IMR-90 (cell line): ENCODE results near the gene TGFB3. TPM values are rescaled to one million over a fixed set of nuclear protein-coding genes. Genes with fewer than 3 reads are reported as not detected.

Experiments
- ATAC-seq: fragments of 200-7000 bp; cut with Tn5 transposase; 2 replicates; pipeline ENCODE4 v1.9.1; 2020; ENCODE audit warnings: low read depth, mild to moderate bottlenecking, moderate library complexity
- BruUV-seq: library from RNA; stranded (reverse); fragments of 400-500 nt; replicated peaks from 2 replicates; lab custom pipeline; 2021; lab: Mats Ljungman, UMichigan
- CTCF ChIA-PET: fragments of 300-600 bp; formaldehyde crosslinking; extraction: SDS; loops from one replicate; lab custom pipeline; 2021; ENCODE audit warnings: antibody characterized with exemption; lab: Yijun Ruan, JAX
- POLR2A ChIA-PET: fragments of 300-600 bp; sonication (Branson Sonifier 250); formaldehyde crosslinking; loops from one replicate; lab custom pipeline; 2022; ENCODE audit warnings: antibody characterized with exemption; ENCODE audit not compliant: unreplicated experiment; lab: Charles Lee
- DNase-seq: peaks from one replicate; pipeline ENCODE4 v3.0.0; 2013
- H2AFZ ChIP-seq: replicated peaks from 2 replicates; pipeline ENCODE3; 2013; ENCODE audit warnings: low read length, mild to moderate bottlenecking; ENCODE audit not compliant: poor library complexity
- H2AK5ac ChIP-seq: 2 replicates; pipeline ENCODE4 v1.6.1; 2013; ENCODE audit warnings: low read depth, low read length, inconsistent platforms
- H2AK9ac ChIP-seq: replicated peaks from 2 replicates; pipeline ENCODE3; 2013; ENCODE audit warnings: mild to moderate bottlenecking, low read depth, low read length, moderate library complexity; ENCODE audit not compliant: poor library complexity
- H2BK120ac ChIP-seq: 2 replicates; pipeline ENCODE4 v1.6.1; 2013; ENCODE audit warnings: low read depth, low read length, inconsistent platforms
- H2BK15ac ChIP-seq: 3 replicates; pipeline ENCODE4 v1.6.1; 2013; ENCODE audit warnings: low read depth, low read length, inconsistent platforms
- H2BK20ac ChIP-seq: 2 replicates; pipeline ENCODE4 v1.6.1; 2013; ENCODE audit warnings: low read depth, mild to moderate bottlenecking, inconsistent platforms, low read length, moderate library complexity
- H2BK5ac ChIP-seq: 2 replicates; pipeline ENCODE4 v1.6.1; 2013; ENCODE audit warnings: mild to moderate bottlenecking, low read depth, low read length, inconsistent platforms; ENCODE audit not compliant: poor library complexity, severe bottlenecking
- H3K14ac ChIP-seq: replicated peaks from 2 replicates; pipeline ENCODE4 v1.6.1; 2013; ENCODE audit warnings: low read depth, low read length, inconsistent platforms
- H3K18ac ChIP-seq: 2 replicates; pipeline ENCODE4 v1.6.1; 2013; ENCODE audit warnings: low read depth, low read length, control low read depth
- H3K23ac ChIP-seq: 2 replicates; pipeline ENCODE4 v1.6.1; 2013; ENCODE audit warnings: low read depth, low read length, inconsistent platforms
- H3K27ac ChIP-seq: 2 replicates; pipeline ENCODE4 v1.5.1; 2013; ENCODE audit warnings: mild to moderate bottlenecking, control low read depth, low read length; ENCODE audit not compliant: insufficient read depth
- H3K27me3 ChIP-seq: 2 replicates; pipeline ENCODE4 v1.6.1; 2013; ENCODE audit warnings: low read length; ENCODE audit not compliant: control insufficient read depth, insufficient read depth
- H3K36me3 ChIP-seq: 2 replicates; pipeline ENCODE4 v1.6.1; 2013; ENCODE audit warnings: low read length, mixed read lengths; ENCODE audit not compliant: control insufficient read depth, insufficient read depth
- H3K4ac ChIP-seq: 2 replicates; pipeline ENCODE4 v1.6.1; 2013; ENCODE audit warnings: low read depth, low read length, inconsistent platforms
- H3K4me1 ChIP-seq: 2 replicates; pipeline ENCODE4 v1.6.1; 2013; ENCODE audit warnings: low read length, mixed read lengths; ENCODE audit not compliant: control insufficient read depth, insufficient read depth
- H3K4me2 ChIP-seq: 2 replicates; pipeline ENCODE4 v1.6.1; 2013; ENCODE audit warnings: low read depth, mild to moderate bottlenecking, control low read depth, low read length, moderate library complexity
- H3K4me3 ChIP-seq: 2 replicates; pipeline ENCODE4 v1.5.1; 2013; ENCODE audit warnings: low read depth, mild to moderate bottlenecking, control low read depth, low read length, moderate library complexity; ENCODE audit not compliant: insufficient read depth
- H3K56ac ChIP-seq: 2 replicates; pipeline ENCODE4 v1.6.1; 2013; ENCODE audit warnings: low read length, inconsistent platforms; ENCODE audit not compliant: insufficient read depth; ENCODE audit errors: extremely low read depth
- H3K79me1 ChIP-seq, 2 experiments: 2 replicates each; pipeline ENCODE4 v1.6.1; 2013; ENCODE audit warnings: low read length in 2 of 2, inconsistent platforms in 1 of 2, low read depth in 1 of 2
- H3K9ac ChIP-seq: 2 replicates; pipeline ENCODE4 v1.6.1; 2013; ENCODE audit warnings: low read depth, low read length, control low read depth
- H3K9me1 ChIP-seq: 2 replicates; pipeline ENCODE4 v1.6.1; 2013; ENCODE audit warnings: low read length, inconsistent platforms; ENCODE audit not compliant: insufficient read depth
- H3K9me3 ChIP-seq: 2 replicates; pipeline ENCODE4 v1.6.1; 2013; ENCODE audit warnings: low read length; ENCODE audit not compliant: control insufficient read depth, insufficient read depth
- H4K20me1 ChIP-seq: 2 replicates; pipeline ENCODE4 v1.6.1; 2013; ENCODE audit warnings: low read length, inconsistent platforms; ENCODE audit not compliant: insufficient read depth
- H4K5ac ChIP-seq: 2 replicates; pipeline ENCODE4 v1.6.1; 2013; ENCODE audit warnings: mild to moderate bottlenecking, low read depth, low read length, control low read depth
- H4K8ac ChIP-seq, 2 experiments: 2 replicates each; pipeline ENCODE4 v1.6.1; 2013; ENCODE audit warnings: low read depth in 2 of 2, low read length in 2 of 2, control low read depth in 1 of 2, inconsistent platforms in 1 of 2
- H4K91ac ChIP-seq: 2 replicates; pipeline ENCODE4 v1.6.1; 2013; ENCODE audit warnings: low read depth, low read length, inconsistent platforms; ENCODE audit not compliant: insufficient read depth
- BHLHE40 ChIP-seq: fragments of 150-350 bp; IDR thresholded peaks from 2 replicates; pipeline ENCODE4 v1.6.1; 2016; ENCODE audit warnings: mild to moderate bottlenecking, low read depth, low read length
- CEBPB ChIP-seq: IDR thresholded peaks from 2 replicates; pipeline ENCODE4 v1.6.1; 2012; ENCODE audit warnings: low read depth, low read length, improper control_type of control experiment
- CHD1 ChIP-seq: IDR thresholded peaks from 2 replicates; pipeline ENCODE4 v1.6.1; 2012; ENCODE audit warnings: low read depth, low read length, improper control_type of control experiment
- CTCF ChIP-seq: conservative IDR thresholded peaks from 2 replicates; pipeline ENCODE4 v1.5.1; 2012; ENCODE audit warnings: mild to moderate bottlenecking, low read depth, low read length, improper control_type of control experiment
- ELK1 ChIP-seq: fragments of 150-350 bp; IDR thresholded peaks from 2 replicates; pipeline ENCODE4 v1.6.1; 2016; ENCODE audit warnings: low read depth, mild to moderate bottlenecking, low read length, moderate library complexity, borderline replicate concordance
- FOS ChIP-seq: fragments of 150-350 bp; IDR thresholded peaks from 2 replicates; pipeline ENCODE4 v1.6.1; 2016; ENCODE audit warnings: low read depth, low read length
- MAFK ChIP-seq: IDR thresholded peaks from 2 replicates; pipeline ENCODE4 v1.6.1; 2012; ENCODE audit warnings: low read depth, low read length, improper control_type of control experiment
- MAZ ChIP-seq: IDR thresholded peaks from 2 replicates; pipeline ENCODE4 v1.6.1; 2012; ENCODE audit warnings: low read depth, mild to moderate bottlenecking, low read length, improper control_type of control experiment, moderate library complexity, borderline replicate concordance
- MXI1 ChIP-seq: IDR thresholded peaks from 2 replicates; pipeline ENCODE4 v1.6.1; 2012; ENCODE audit warnings: low read depth, mild to moderate bottlenecking, low read length, moderate library complexity, borderline replicate concordance
- NFE2L2 ChIP-seq: fragments of 150-350 bp; IDR thresholded peaks from 2 replicates; pipeline ENCODE4 v1.6.1; 2016; ENCODE audit warnings: low read depth, mild to moderate bottlenecking, low read length
- POLR2A ChIP-seq: IDR thresholded peaks from 2 replicates; pipeline ENCODE4 v1.6.1; 2012; ENCODE audit warnings: mild to moderate bottlenecking, low read depth, low read length
- RAD21 ChIP-seq: IDR thresholded peaks from 2 replicates; pipeline ENCODE4 v1.6.1; 2012; ENCODE audit warnings: low read length, improper control_type of control experiment
- RCOR1 ChIP-seq: IDR thresholded peaks from 2 replicates; pipeline ENCODE4 v1.6.1; 2012; ENCODE audit warnings: mild to moderate bottlenecking, low read length, improper control_type of control experiment; ENCODE audit not compliant: insufficient replicate concordance
- RFX5 ChIP-seq: IDR thresholded peaks from 2 replicates; pipeline ENCODE4 v1.8.0; 2012; ENCODE audit warnings: low read depth, mild to moderate bottlenecking, low read length, moderate library complexity
- SMC3 ChIP-seq: fragments of 150-350 bp; IDR thresholded peaks from 2 replicates; pipeline ENCODE4 v1.6.1; 2016; ENCODE audit warnings: low read depth, mild to moderate bottlenecking, antibody characterized with exemption, low read length, moderate library complexity
- USF2 ChIP-seq: fragments of 150-350 bp; IDR thresholded peaks from 2 replicates; pipeline ENCODE4 v1.6.1; 2017; ENCODE audit warnings: mild to moderate bottlenecking, antibody characterized with exemption, low read length, low read depth
- WGBS, 2 experiments: methylation state at CpG; one replicate each; pipeline versions ENCODE4 v1.1.5 to v1.1.7; 2013; ENCODE audit warnings: missing lambda C conversion rate in 2 of 2; ENCODE audit not compliant: insufficient read length in 1 of 2; ENCODE audit errors: extremely low coverage in 2 of 2; 5-methylcytosine and 5-hydroxymethylcytosine counted together
- dilution Hi-C: fragments of 300-500 bp; cut with HindIII; formaldehyde crosslinking; loops from one replicate; pipeline ENCODE4 v1.14.3; 2018; ENCODE audit warnings: low sequenced_read_pairs; ENCODE audit not compliant: unreplicated experiment
- in situ Hi-C: fragments of 300-500 bp; cut with MboI; formaldehyde crosslinking; loops from 3 replicates; pipeline ENCODE4 v1.14.3; 2019; ENCODE audit warnings: low sequenced_read_pairs, inconsistent platforms, mixed read lengths
- intact Hi-C: fragments of 100-400 bp; cut with micrococcal nuclease; formaldehyde crosslinking; loops from 2 replicates; pipeline ENCODE4 v1.10.0; 2022
- polyA plus RNA-seq, 3 experiments: library from polyadenylated mRNA; depleted of rRNA; stranded (reverse); fragments of >200 nt; gene quantifications; 2 replicates each; pipeline ENCODE4 v1.2.3, GENCODE V29; 2012; ENCODE audit warnings: low replicate concordance in 1 of 3
- total RNA-seq: library from RNA; depleted of rRNA; stranded (reverse); fragments of >200 nt; gene quantifications from 2 replicates; pipeline ENCODE4 v1.2.3, GENCODE V29; 2012

The TGFB3 gene
- total and polyA plus RNA-seq, 2 of the 4 experiments (the other 2 are of a cell fraction) = 2.2 to 4.3 TPM

GRCh38 chr14:75926431-75927115, 55.2 kb downstream of the TGFB3 start:
- no peak overlapping the region for H3K23ac ChIP-seq
- H2BK120ac ChIP-seq = no peak overlapping the region
- no peak for ATAC-seq
- H4K20me1 ChIP-seq = no peaks in the 10 kb centered on the region
- no peaks in the 10 kb centered on the region for H3K9me3 ChIP-seq
- POLR2A ChIA-PET = no interaction called here
- CTCF ChIA-PET = no interaction called here
- no peak overlapping the region for H3K56ac ChIP-seq
- H2AK5ac ChIP-seq = no peak overlapping the region
- 77% methylated on average over 2 of the region's 4 CpGs; no CpG with 5 or more reads in 1 of the 2 experiments for WGBS, 2 experiments
- intact Hi-C loops = no loop called here
- H3K27ac ChIP-seq = no peak overlapping the region
- H2BK5ac ChIP-seq = no peak overlapping the region
- no peak overlapping the region for H2AK9ac ChIP-seq
- peaks cover 2% of the 10 kb centered on the region; the same call in 1 of the 2 replicates for H3K4me1 ChIP-seq
- no peak overlapping the region for H3K18ac ChIP-seq
- H4K5ac ChIP-seq = no peak overlapping the region
- no peaks in the 10 kb centered on the region for H3K36me3 ChIP-seq
- in situ Hi-C loops = no loop called here
- H3K4me2 ChIP-seq = no peak overlapping the region
- no peak overlapping the region for H2BK20ac ChIP-seq
- no peak overlapping the region for H3K14ac ChIP-seq
- H3K4ac ChIP-seq = no peak overlapping the region
- no peak overlapping the region for H3K9ac ChIP-seq
- no peak overlapping the region for H2AFZ ChIP-seq
- H2BK15ac ChIP-seq = no peak overlapping the region
- H3K4me3 ChIP-seq = no peak overlapping the region
- no peak for TF ChIP-seq SMC3
- TF ChIP-seq FOS = no peak
- TF ChIP-seq CEBPB = no peak
- no peak for TF ChIP-seq MAZ
- no peak for TF ChIP-seq RCOR1
- TF ChIP-seq POLR2A = no peak
- no peak for TF ChIP-seq NFE2L2
- TF ChIP-seq BHLHE40 = no peak
- TF ChIP-seq RAD21 = no peak
- TF ChIP-seq MXI1 = no peak
- no peak for TF ChIP-seq RFX5
- no peak for TF ChIP-seq CTCF
- no peak for TF ChIP-seq ELK1
- TF ChIP-seq MAFK = no peak
- no peak for TF ChIP-seq USF2
- no peak for TF ChIP-seq CHD1
- no peaks in the 10 kb centered on the region for H3K79me1 ChIP-seq
- no TSS peak for BruUV-seq
- no peak for DNase-seq
- H4K91ac ChIP-seq = no peak overlapping the region
- H3K9me1 ChIP-seq = no peaks in the 10 kb centered on the region; the same call in 1 of the 2 replicates
- H4K8ac ChIP-seq = no peak overlapping the region
- no peaks in the 10 kb centered on the region for H3K27me3 ChIP-seq
- dilution Hi-C loops = no loop called here
